Measurements from ENCODE around the gene ATP13A4. TPM values are rescaled to one million over a fixed set of nuclear protein-coding genes. Genes with fewer than 3 reads are reported as not detected.

ATP13A4 gene
- total RNA-seq, 2 experiments from 2014 or later = 2.8 to 3.5 TPM

DNA sequence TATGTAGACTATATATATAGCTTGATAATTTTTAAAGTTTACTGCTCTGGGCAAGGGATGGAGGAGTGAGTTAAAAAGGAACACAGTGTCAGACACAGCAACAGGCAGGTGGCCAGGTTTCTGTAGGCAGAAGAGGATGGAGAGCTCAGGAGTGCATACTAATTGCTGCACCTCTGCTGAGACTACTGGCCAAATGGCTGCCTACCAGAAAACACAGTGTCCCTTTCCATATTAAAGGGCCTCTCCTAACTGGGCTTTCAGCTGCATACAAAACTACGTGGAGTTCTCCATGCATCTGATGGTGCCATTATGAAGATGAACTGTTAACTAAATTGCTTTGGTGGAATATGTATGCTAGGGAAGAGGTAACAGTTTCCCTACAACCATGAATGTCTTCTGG, 1.8 kb downstream of the ATP13A4 start:
- intact Hi-C loops (cut with micrococcal nuclease) = no loop called here
- Mint-ChIP-seq H3K9me3 (no peaks in the 10 kb centered on the region), H3K4me1 (ENCODE audit: low read depth) (no peaks in the 10 kb centered on the region), H3K36me3 (ENCODE audit: low read depth) (no peaks in the 10 kb centered on the region), H3K4me3 (no peak overlapping the region), H3K27me3 (no peaks in the 10 kb centered on the region), H3K27ac (no peak overlapping the region)
- ChIA-PET CTCF (no interaction called here), POLR2A (no interaction called here)
- no peak for DNase-seq
- TF ChIP-seq, protein P1, sequence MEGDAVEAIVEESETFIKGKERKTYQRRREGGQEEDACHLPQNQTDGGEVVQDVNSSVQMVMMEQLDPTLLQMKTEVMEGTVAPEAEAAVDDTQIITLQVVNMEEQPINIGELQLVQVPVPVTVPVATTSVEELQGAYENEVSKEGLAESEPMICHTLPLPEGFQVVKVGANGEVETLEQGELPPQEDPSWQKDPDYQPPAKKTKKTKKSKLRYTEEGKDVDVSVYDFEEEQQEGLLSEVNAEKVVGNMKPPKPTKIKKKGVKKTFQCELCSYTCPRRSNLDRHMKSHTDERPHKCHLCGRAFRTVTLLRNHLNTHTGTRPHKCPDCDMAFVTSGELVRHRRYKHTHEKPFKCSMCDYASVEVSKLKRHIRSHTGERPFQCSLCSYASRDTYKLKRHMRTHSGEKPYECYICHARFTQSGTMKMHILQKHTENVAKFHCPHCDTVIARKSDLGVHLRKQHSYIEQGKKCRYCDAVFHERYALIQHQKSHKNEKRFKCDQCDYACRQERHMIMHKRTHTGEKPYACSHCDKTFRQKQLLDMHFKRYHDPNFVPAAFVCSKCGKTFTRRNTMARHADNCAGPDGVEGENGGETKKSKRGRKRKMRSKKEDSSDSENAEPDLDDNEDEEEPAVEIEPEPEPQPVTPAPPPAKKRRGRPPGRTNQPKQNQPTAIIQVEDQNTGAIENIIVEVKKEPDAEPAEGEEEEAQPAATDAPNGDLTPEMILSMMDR (IDR thresholded peaks at IDR 0.05) = no peak
- ATAC-seq = no peak

DNA sequence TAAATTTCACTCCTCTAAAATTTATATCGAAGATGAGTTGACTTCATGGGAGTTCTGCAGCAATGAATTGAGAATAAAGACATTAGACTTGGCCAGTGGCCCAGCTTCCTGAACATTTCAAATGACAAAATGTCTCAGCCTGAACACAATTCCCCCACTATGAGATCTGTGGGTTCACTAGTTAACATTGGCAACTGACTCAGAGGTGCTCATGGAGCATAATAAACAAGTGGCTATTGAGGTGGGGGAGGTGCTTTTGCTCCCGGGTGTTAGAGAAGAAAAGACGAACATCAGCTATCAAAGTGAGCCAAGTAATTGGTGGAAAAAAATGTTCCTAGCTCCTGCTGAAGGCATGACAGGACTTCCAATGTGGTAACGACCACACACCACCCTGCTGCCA, 6.3 kb downstream of the ATP13A4 start:
- ChIA-PET POLR2A (interaction anchor here (1.8 kb wide), 1 partner anchor 12 kb away, joined by 4 read pairs; no protein-coding TSS in a partner anchor), CTCF (interaction anchor here (1.0 kb wide), 1 partner anchor 736 kb away, joined by 4 read pairs; no protein-coding TSS in a partner anchor)
- H3K27me3 Mint-ChIP-seq = no peaks in the 10 kb centered on the region
- DNase-seq = no peak
- intact Hi-C loops (cut with micrococcal nuclease) = no loop called here
- H3K27ac Mint-ChIP-seq = no peak overlapping the region
- H3K36me3 Mint-ChIP-seq (ENCODE audit: low read depth) = no peaks in the 10 kb centered on the region
- TF ChIP-seq, protein P1 (IDR thresholded peaks at IDR 0.05) = no peak
- no peak overlapping the region for H3K4me3 Mint-ChIP-seq
- ATAC-seq = no peak
- H3K9me3 Mint-ChIP-seq = peaks cover 5% of the 10 kb centered on the region
- no peaks in the 10 kb centered on the region for H3K4me1 Mint-ChIP-seq (ENCODE audit: low read depth)

DNA sequence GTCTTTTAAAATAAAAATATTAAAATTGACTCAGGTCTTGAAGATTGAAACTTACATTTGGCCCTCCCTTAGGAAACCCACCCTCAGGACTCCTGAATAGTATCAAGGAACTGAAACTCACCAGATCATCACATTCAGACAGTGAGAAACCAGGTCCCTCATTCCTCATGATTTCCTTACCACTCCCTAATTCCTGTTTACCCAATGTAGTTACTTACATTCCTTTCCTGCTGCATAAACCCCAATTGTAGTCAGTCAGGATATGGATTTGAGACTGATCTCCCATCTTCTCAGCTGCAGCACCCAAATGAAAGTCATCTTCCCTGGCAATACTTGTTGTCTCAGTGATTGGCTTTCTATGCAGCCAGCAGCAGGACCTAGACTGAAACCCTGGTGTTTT, 8.6 kb downstream of the ATP13A4 start:
- H3K27ac Mint-ChIP-seq = no peak overlapping the region
- H3K36me3 Mint-ChIP-seq (ENCODE audit: low read depth) = no peaks in the 10 kb centered on the region
- POLR2A ChIA-PET = no interaction called here
- CTCF ChIA-PET = no interaction called here
- DNase-seq (no peak), ATAC-seq (no peak)
- intact Hi-C loops (cut with micrococcal nuclease) = no loop called here
- TF ChIP-seq, protein P1 (IDR thresholded peaks at IDR 0.05) = no peak
- no peaks in the 10 kb centered on the region for H3K4me1 Mint-ChIP-seq (ENCODE audit: low read depth)
- peaks cover 5% of the 10 kb centered on the region for H3K9me3 Mint-ChIP-seq
- H3K27me3 Mint-ChIP-seq = peaks cover 2% of the 10 kb centered on the region
- no peak overlapping the region for H3K4me3 Mint-ChIP-seq

DNA sequence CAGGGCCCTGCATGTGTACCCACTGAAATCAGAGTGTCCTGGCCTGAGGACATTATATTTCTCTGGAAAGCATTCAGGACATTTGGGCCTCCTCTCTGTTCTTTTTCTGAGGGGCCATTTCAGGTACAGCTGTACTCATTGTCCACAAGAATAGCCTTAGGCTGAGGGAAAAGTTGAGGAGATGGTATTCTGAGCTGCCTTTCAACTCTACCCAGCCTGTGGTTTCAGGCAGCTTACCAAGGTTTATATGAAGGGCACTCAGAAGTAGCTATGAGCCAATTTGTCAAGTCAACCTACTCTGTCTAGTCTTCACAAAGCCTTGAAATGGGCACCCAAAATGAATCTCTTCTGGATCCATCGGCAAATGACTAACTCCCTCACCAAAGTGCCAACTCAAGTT, 9.4 kb downstream of the ATP13A4 start:
- Mint-ChIP-seq H3K27ac (no peak overlapping the region), H3K9me3 (peaks cover 5% of the 10 kb centered on the region), H3K27me3 (peaks cover 2% of the 10 kb centered on the region), H3K4me3 (no peak overlapping the region), H3K4me1 (ENCODE audit: low read depth) (no peaks in the 10 kb centered on the region), H3K36me3 (ENCODE audit: low read depth) (no peaks in the 10 kb centered on the region)
- TF ChIP-seq, protein P1 (IDR thresholded peaks at IDR 0.05) = no peak
- ChIA-PET CTCF (no interaction called here), POLR2A (no interaction called here)
- intact Hi-C loops (cut with micrococcal nuclease) = no loop called here
- ATAC-seq = no peak
- no peak for DNase-seq

DNA sequence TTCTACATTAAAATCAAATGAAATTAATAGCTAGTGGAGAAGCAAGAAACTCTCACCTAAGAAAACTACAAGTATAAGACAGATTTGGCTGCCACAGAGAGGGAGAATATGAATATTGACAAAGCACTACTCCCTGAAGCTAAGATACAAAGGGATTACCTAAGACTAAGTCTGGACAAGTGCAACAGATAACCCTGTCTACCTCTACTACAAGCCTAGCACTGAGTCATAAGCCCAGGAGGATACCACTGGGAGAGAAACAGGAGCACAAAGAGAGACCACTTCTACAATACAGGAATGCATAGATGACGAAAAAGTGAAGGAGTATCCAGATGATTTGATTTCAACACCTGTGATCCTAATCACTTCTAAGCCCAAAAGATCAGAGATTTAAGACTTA, 10.4 kb downstream of the ATP13A4 start:
- DNase-seq = no peak
- Mint-ChIP-seq H3K27ac (no peak overlapping the region), H3K36me3 (ENCODE audit: low read depth) (no peaks in the 10 kb centered on the region), H3K27me3 (peaks cover 2% of the 10 kb centered on the region), H3K4me1 (ENCODE audit: low read depth) (no peaks in the 10 kb centered on the region), H3K4me3 (no peak overlapping the region), H3K9me3 (peaks cover 5% of the 10 kb centered on the region)
- intact Hi-C loops (cut with micrococcal nuclease) = no loop called here
- ATAC-seq = no peak
- TF ChIP-seq, protein P1 (IDR thresholded peaks at IDR 0.05) = no peak
- ChIA-PET CTCF (no interaction called here), POLR2A (no interaction called here)
